CD4-positive, alpha-beta memory T cell (primary cell): ENCODE results near the gene HOXB9. TPM values are rescaled to one million over a fixed set of nuclear protein-coding genes. Genes with fewer than 3 reads are reported as not detected.

Source experiments
- CTCF ChIA-PET: fragments of 350-600 bp; sonication (Branson Sonifier 250); formaldehyde crosslinking; loops from one replicate; lab custom pipeline; 2021; ENCODE audit warnings: inconsistent platforms; ENCODE audit not compliant: partially characterized antibody; lab: Charles Lee
- POLR2A ChIA-PET: fragments of 350-600 bp; sonication (Branson Sonifier 250); formaldehyde crosslinking; loops from one replicate; lab custom pipeline; 2021; ENCODE audit not compliant: partially characterized antibody; lab: Charles Lee
- DNase-seq, 5 donors: peaks; one replicate each; pipeline versions ENCODE4 v3.0.0 to v3.0.0-alpha.2; 2020 to 2022; ENCODE audit warnings: mixed read lengths in 1 of 5
- H3K27ac ChIP-seq: one replicate; pipeline ENCODE4 v1.7.0; 2013; ENCODE audit warnings: low read depth, low read length
- H3K27me3 ChIP-seq: 2 replicates; pipeline ENCODE4 v1.7.0; 2013; ENCODE audit warnings: mild to moderate bottlenecking, low read length, moderate library complexity; ENCODE audit not compliant: insufficient read depth
- H3K36me3 ChIP-seq: 2 replicates; pipeline ENCODE4 v1.7.0; 2013; ENCODE audit warnings: mild to moderate bottlenecking, low read length, moderate library complexity; ENCODE audit not compliant: insufficient read depth
- H3K4me1 ChIP-seq: 2 replicates; pipeline ENCODE4 v1.7.0; 2013; ENCODE audit warnings: mild to moderate bottlenecking, low read length, moderate library complexity; ENCODE audit not compliant: insufficient read depth
- H3K4me3 ChIP-seq, 2 donors: one replicate each; pipeline ENCODE4 v1.7.0; 2013; ENCODE audit warnings: low read length in 2 of 2, mild to moderate bottlenecking in 1 of 2
- H3K9me3 ChIP-seq, 2 donors: one replicate each; pipeline ENCODE4 v1.7.0; 2013; ENCODE audit warnings: low read length in 2 of 2, control low read depth in 1 of 2; ENCODE audit not compliant: control insufficient read depth in 1 of 2
- H3K27ac Mint-ChIP-seq, 7 donors: one replicate each; pipeline ENCODE4 v1.8.0; 2020 to 2021; ENCODE audit warnings: mixed read lengths in 7 of 7, mild to moderate bottlenecking in 6 of 7, inconsistent platforms in 3 of 7, moderate library complexity in 3 of 7
- H3K27me3 Mint-ChIP-seq, 2 donors: one replicate each; pipeline ENCODE4 v1.8.0; 2020 to 2021; ENCODE audit warnings: mixed read lengths in 2 of 2
- H3K36me3 Mint-ChIP-seq, 2 donors: one replicate each; pipeline ENCODE4 v1.8.0; 2020 to 2021; ENCODE audit warnings: mixed read lengths in 2 of 2, inconsistent platforms in 1 of 2, mild to moderate bottlenecking in 1 of 2
- H3K4me1 Mint-ChIP-seq, 4 donors: one replicate each; pipeline ENCODE4 v1.8.0; 2020 to 2021; ENCODE audit warnings: mixed read lengths in 4 of 4, mild to moderate bottlenecking in 1 of 4
- H3K4me3 Mint-ChIP-seq, 8 donors: one replicate each; pipeline ENCODE4 v1.8.0; 2020 to 2021; ENCODE audit warnings: mixed read lengths in 8 of 8, mild to moderate bottlenecking in 7 of 8, moderate library complexity in 6 of 8, inconsistent platforms in 3 of 8
- H3K9me3 Mint-ChIP-seq, 8 donors: one replicate each; pipeline ENCODE4 v1.8.0; 2020 to 2021; ENCODE audit warnings: mixed read lengths in 8 of 8, mild to moderate bottlenecking in 5 of 8, inconsistent platforms in 3 of 8, moderate library complexity in 1 of 8
- intact Hi-C: fragments of 100-400 bp; cut with micrococcal nuclease; formaldehyde crosslinking; loops from one replicate; pipeline ENCODE4 v1.15.1; 2023
- polyA plus RNA-seq, 2 donors: library from polyadenylated mRNA; unstranded; fragments of 300-500 nt; fragmentation: Illumina TruSeq; gene quantifications; one replicate each; pipeline ENCODE4 v1.2.3, GENCODE V29; 2021
- total RNA-seq, 2 experiments: library from RNA; stranded (reverse); gene quantifications; one replicate each; pipeline ENCODE4 v1.2.3, GENCODE V29; 2021

The HOXB9 gene
- total and polyA plus RNA-seq, 4 experiments from 2014 or later, result not detected

GRCh38 chr17:48579760-48580554, 46.2 kb downstream of the HOXB9 start:
- H3K4me3 ChIP-seq, result no peak overlapping the region
- POLR2A ChIA-PET, result interaction anchor here (2.5 kb wide), 1 partner anchor 13 kb away, joined by 8 read pairs; no protein-coding TSS in a partner anchor
- no peaks in the 10 kb centered on the region for H3K9me3 ChIP-seq
- no peak for DNase-seq
- Mint-ChIP-seq H3K4me3 (peak overlapping the region; percentile 69 to 97 (median 93)), H3K9me3 (no peaks in the 10 kb centered on the region), H3K4me1 (peaks cover 19 to 69% (median 43%) of the 10 kb centered on the region in 4 donors), H3K27ac (peak overlapping the region in 3 of 7 donors; percentile 59 to 91 (median 73)), H3K36me3 (peaks cover 3 to 12% of the 10 kb centered on the region in 2 donors), H3K27me3 (peaks cover 36 to 50% of the 10 kb centered on the region in 2 donors)
- peaks cover 14% of the 10 kb centered on the region for H3K27me3 ChIP-seq
- CTCF ChIA-PET, result no interaction called here
- peaks cover 55% of the 10 kb centered on the region for H3K4me1 ChIP-seq
- no peak overlapping the region for H3K27ac ChIP-seq
- intact Hi-C loops, result no loop called here
- H3K36me3 ChIP-seq, result no peaks in the 10 kb centered on the region

- Mint-ChIP-seq H3K4me1 (peaks cover 18 to 67% (median 42%) of the 10 kb centered on the region in 4 donors), H3K36me3 (peaks cover 3 to 12% of the 10 kb centered on the region in 2 donors), H3K4me3 (peak overlapping the region; percentile 90 to 97 (median 93)), H3K9me3 (no peaks in the 10 kb centered on the region), H3K27me3 (peaks cover 35 to 49% of the 10 kb centered on the region in 2 donors), H3K27ac (peak overlapping the region in 3 of 7 donors; percentile 25 to 91 (median 87))
- no peaks in the 10 kb centered on the region for H3K9me3 ChIP-seq
- ChIA-PET CTCF (interaction anchor here (0.9 kb wide), 1 partner anchor 88 kb away, joined by 4 read pairs; no protein-coding TSS in a partner anchor), POLR2A (interaction anchor here (1.1 to 2.5 kb wide), 4 partner anchors 13 to 87 kb away, joined by 4 to 8 read pairs (median 5); no protein-coding TSS in a partner anchor)
- H3K27me3 ChIP-seq, result peaks cover 14% of the 10 kb centered on the region
- H3K4me1 ChIP-seq, result peaks cover 52% of the 10 kb centered on the region
- intact Hi-C loops, result no loop called here
- no peak for DNase-seq
- no peaks in the 10 kb centered on the region for H3K36me3 ChIP-seq
- no peak overlapping the region for H3K27ac ChIP-seq
- no peak overlapping the region for H3K4me3 ChIP-seq
Measured at GRCh38 chr17:48579471-48579759, 46.7 kb downstream of the HOXB9 start.

- intact Hi-C loops, result loop anchor here (1.0 kb wide), 1 partner anchor 36 kb away; no protein-coding TSS in a partner anchor
- peaks cover 14% of the 10 kb centered on the region for H3K27me3 ChIP-seq
- Mint-ChIP-seq H3K27me3 (peaks cover 30 to 44% of the 10 kb centered on the region in 2 donors), H3K9me3 (no peaks in the 10 kb centered on the region), H3K36me3 (peaks cover 3 to 12% of the 10 kb centered on the region in 2 donors), H3K4me1 (peaks cover 18 to 63% (median 42%) of the 10 kb centered on the region in 4 donors), H3K27ac (peak overlapping the region; percentile 68 to 95 (median 90)), H3K4me3 (peak overlapping the region; percentile 90 to 97 (median 93))
- no peak for DNase-seq
- peaks cover 52% of the 10 kb centered on the region for H3K4me1 ChIP-seq
- CTCF ChIA-PET, result interaction anchor here (0.9 kb wide), 1 partner anchor 87 kb away, joined by 4 read pairs; no protein-coding TSS in a partner anchor
- H3K4me3 ChIP-seq, result peak overlapping the region; percentile 44 to 64
- no peaks in the 10 kb centered on the region for H3K36me3 ChIP-seq
- H3K9me3 ChIP-seq, result no peaks in the 10 kb centered on the region
- POLR2A ChIA-PET, result interaction anchor here (1.0 to 2.5 kb wide), 6 partner anchors 8 to 86 kb away, joined by 4 to 8 read pairs (median 5); no protein-coding TSS in a partner anchor
- peak overlapping the region; percentile 54 for H3K27ac ChIP-seq
Measured at GRCh38 chr17:48578616-48579470, 47.3 kb downstream of the HOXB9 start.

GRCh38 chr17:48577946-48578615, 48.1 kb downstream of the HOXB9 start, which contains the start of gene HOXB4:
Gene HOXB4, minus strand, starts transcription at chr17:48578350. Its CDS starts 31 bp downstream, at chr17:48578319.
- peak; percentile 60 to 80 (median 64) for DNase-seq
- Histone ChIP-seq H3K36me3 (no peaks in the 10 kb centered on the region), H3K9me3 (no peaks in the 10 kb centered on the region), H3K4me3 (peak within 1 kb of the TSS; percentile 44 to 64), H3K27ac (peak within 1 kb of the TSS; percentile 54), H3K4me1 (peaks cover 52% of the 10 kb centered on the region), H3K27me3 (peaks cover 14% of the 10 kb centered on the region)
- H3K27me3 Mint-ChIP-seq, result peaks cover 27 to 39% of the 10 kb centered on the region in 2 donors
- ChIA-PET CTCF (interaction anchor here (0.6 to 0.9 kb wide), 2 partner anchors 87 to 242 kb away, joined by 3 to 4 read pairs; no protein-coding TSS in a partner anchor), POLR2A (interaction anchor here (0.6 to 2.5 kb wide), 9 partner anchors 8 to 86 kb away, joined by 3 to 8 read pairs (median 5); no protein-coding TSS in a partner anchor)
- peaks cover 3 to 12% of the 10 kb centered on the region in 2 donors for H3K36me3 Mint-ChIP-seq
- peaks cover 16 to 65% (median 41%) of the 10 kb centered on the region in 4 donors for H3K4me1 Mint-ChIP-seq
- no peaks in the 10 kb centered on the region for H3K9me3 Mint-ChIP-seq
- H3K27ac Mint-ChIP-seq, result peak within 1 kb of the TSS; percentile 87 to 95 (median 91)
- peak within 1 kb of the TSS; percentile 90 to 97 (median 93) for H3K4me3 Mint-ChIP-seq
- intact Hi-C loops, result loop anchor here (1.0 kb wide), 1 partner anchor 35 kb away; no protein-coding TSS in a partner anchor

- peaks cover 48% of the 10 kb centered on the region for H3K4me1 ChIP-seq
- H3K27ac ChIP-seq, result no peak overlapping the region
- peak overlapping the region; percentile 82 to 91 (median 84) for H3K4me3 Mint-ChIP-seq
- peaks cover 3 to 12% of the 10 kb centered on the region in 2 donors for H3K36me3 Mint-ChIP-seq
- DNase-seq, result no peak
- ChIA-PET CTCF (interaction anchor here (0.6 kb wide), 2 partner anchors 66 to 241 kb away, joined by 3 read pairs; no protein-coding TSS in a partner anchor), POLR2A (interaction anchor here (0.6 to 2.5 kb wide), 6 partner anchors 9 to 86 kb away, joined by 3 to 8 read pairs (median 6); no protein-coding TSS in a partner anchor)
- H3K4me3 ChIP-seq, result peak overlapping the region; percentile 34 to 64
- no peaks in the 10 kb centered on the region for H3K9me3 Mint-ChIP-seq
- intact Hi-C loops, result no loop called here
- H3K36me3 ChIP-seq, result no peaks in the 10 kb centered on the region
- no peaks in the 10 kb centered on the region for H3K9me3 ChIP-seq
- peaks cover 16 to 60% (median 37%) of the 10 kb centered on the region in 4 donors for H3K4me1 Mint-ChIP-seq
- peaks cover 12% of the 10 kb centered on the region for H3K27me3 ChIP-seq
- H3K27ac Mint-ChIP-seq, result peak overlapping the region; percentile 37 to 77 (median 66)
- peaks cover 23 to 33% of the 10 kb centered on the region in 2 donors for H3K27me3 Mint-ChIP-seq
Measured at GRCh38 chr17:48577330-48577945, 48.7 kb downstream of the HOXB9 start.
